Activated B cell treated with CpG ODN at 0.5 μM for 24 hours (primary cell): Measurements from ENCODE around the gene FAM20B. TPM values are rescaled to one million over a fixed set of nuclear protein-coding genes. Genes with fewer than 3 reads are reported as not detected.

Experiments used
- ATAC-seq: fragments of 200-7000 bp; cut with Tn5 transposase; one replicate; pipeline ENCODE4 v1.10.0; 2021; ENCODE audit warnings: low read depth, mild to moderate bottlenecking, moderate library complexity
- CTCF ChIA-PET: fragments of 350-600 bp; sonication (Branson Sonifier 250); formaldehyde crosslinking; loops from one replicate; lab custom pipeline; 2021; ENCODE audit warnings: antibody characterized with exemption; lab: Charles Lee
- POLR2A ChIA-PET: fragments of 350-600 bp; sonication (Branson Sonifier 250); formaldehyde crosslinking; loops from one replicate; lab custom pipeline; 2021; ENCODE audit warnings: antibody characterized with exemption; lab: Charles Lee
- DNase-seq: peaks from one replicate; pipeline ENCODE4 v3.0.0; 2022
- H3K27ac Mint-ChIP-seq: one replicate; pipeline ENCODE4 v1.8.0; 2020; ENCODE audit warnings: mixed read lengths
- H3K27me3 Mint-ChIP-seq: one replicate; pipeline ENCODE4 v1.8.0; 2021; ENCODE audit warnings: mixed read lengths
- H3K36me3 Mint-ChIP-seq: one replicate; pipeline ENCODE4 v1.8.0; 2021; ENCODE audit warnings: low read depth, mixed read lengths
- H3K4me1 Mint-ChIP-seq: one replicate; pipeline ENCODE4 v1.8.0; 2021; ENCODE audit warnings: mixed read lengths
- H3K4me3 Mint-ChIP-seq: one replicate; pipeline ENCODE4 v1.8.0; 2020; ENCODE audit warnings: mild to moderate bottlenecking, mixed read lengths
- H3K9me3 Mint-ChIP-seq: one replicate; pipeline ENCODE4 v1.8.0; 2020; ENCODE audit warnings: mixed read lengths
- intact Hi-C: fragments of 100-400 bp; cut with micrococcal nuclease; formaldehyde crosslinking; loops from one replicate; pipeline ENCODE4 v1.15.1; 2024
- total RNA-seq: library from RNA; stranded (reverse); gene quantifications from 2 replicates; pipeline ENCODE4 v1.2.3, GENCODE V29; 2022
- TF ChIP-seq, protein P1 (sequence below): fragments of 200-600 bp; IDR thresholded peaks from one replicate; pipeline ENCODE4 v1.8.0; 2022; ENCODE audit warnings: antibody characterized with exemption, mild to moderate bottlenecking

The FAM20B gene
- total RNA-seq, 1 donor from 2014 or later: 27.5 TPM

DNA sequence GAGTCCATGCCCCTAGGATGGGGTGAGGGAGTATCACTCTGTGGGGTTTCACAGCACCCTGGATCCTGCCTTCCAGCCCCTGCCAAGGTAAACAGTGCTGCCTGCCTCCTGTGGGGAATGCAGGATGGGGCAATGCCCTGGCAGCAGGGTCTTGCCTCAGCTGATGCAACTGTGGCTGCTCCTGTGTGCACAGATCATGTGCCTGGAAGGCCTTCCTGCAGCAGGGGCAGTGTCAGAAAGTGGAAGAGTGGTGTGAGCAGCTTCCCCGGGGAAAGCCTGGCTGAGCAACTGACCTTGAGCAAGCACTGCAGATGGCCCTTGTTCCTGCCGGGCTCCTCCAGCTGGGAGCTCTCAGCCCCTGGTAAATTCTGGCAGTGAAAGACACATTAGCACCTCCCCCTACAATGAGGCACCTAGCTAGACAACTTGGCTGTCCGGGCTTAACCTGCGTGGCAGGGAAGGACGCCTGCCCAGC is 66.0 kb downstream of the FAM20B start:
- intact Hi-C loops: no loop called here
- peaks cover 86% of the 10 kb centered on the region for H3K36me3 Mint-ChIP-seq
- DNase-seq: no peak
- no peak for ATAC-seq
- ChIA-PET POLR2A (interaction anchor here (0.6 kb wide), 1 partner anchor 510 kb away, joined by 7 read pairs; no protein-coding TSS in a partner anchor), CTCF (no interaction called here)
- TF ChIP-seq, protein P1, sequence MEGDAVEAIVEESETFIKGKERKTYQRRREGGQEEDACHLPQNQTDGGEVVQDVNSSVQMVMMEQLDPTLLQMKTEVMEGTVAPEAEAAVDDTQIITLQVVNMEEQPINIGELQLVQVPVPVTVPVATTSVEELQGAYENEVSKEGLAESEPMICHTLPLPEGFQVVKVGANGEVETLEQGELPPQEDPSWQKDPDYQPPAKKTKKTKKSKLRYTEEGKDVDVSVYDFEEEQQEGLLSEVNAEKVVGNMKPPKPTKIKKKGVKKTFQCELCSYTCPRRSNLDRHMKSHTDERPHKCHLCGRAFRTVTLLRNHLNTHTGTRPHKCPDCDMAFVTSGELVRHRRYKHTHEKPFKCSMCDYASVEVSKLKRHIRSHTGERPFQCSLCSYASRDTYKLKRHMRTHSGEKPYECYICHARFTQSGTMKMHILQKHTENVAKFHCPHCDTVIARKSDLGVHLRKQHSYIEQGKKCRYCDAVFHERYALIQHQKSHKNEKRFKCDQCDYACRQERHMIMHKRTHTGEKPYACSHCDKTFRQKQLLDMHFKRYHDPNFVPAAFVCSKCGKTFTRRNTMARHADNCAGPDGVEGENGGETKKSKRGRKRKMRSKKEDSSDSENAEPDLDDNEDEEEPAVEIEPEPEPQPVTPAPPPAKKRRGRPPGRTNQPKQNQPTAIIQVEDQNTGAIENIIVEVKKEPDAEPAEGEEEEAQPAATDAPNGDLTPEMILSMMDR: no peak
- H3K4me3 Mint-ChIP-seq: no peak overlapping the region
- H3K4me1 Mint-ChIP-seq: peaks cover 33% of the 10 kb centered on the region
- H3K9me3 Mint-ChIP-seq: no peaks in the 10 kb centered on the region
- no peaks in the 10 kb centered on the region for H3K27me3 Mint-ChIP-seq
- no peak overlapping the region for H3K27ac Mint-ChIP-seq

- POLR2A ChIA-PET: interaction anchor here (1.5 kb wide), 1 partner anchor 11 kb away, joined by 7 read pairs; the partner anchor contains the start of gene TOR3A
- H3K4me1 Mint-ChIP-seq: peaks cover 22% of the 10 kb centered on the region
- DNase-seq: no peak
- no peaks in the 10 kb centered on the region for H3K9me3 Mint-ChIP-seq
- ATAC-seq: no peak
- H3K4me3 Mint-ChIP-seq: no peak overlapping the region
- no peaks in the 10 kb centered on the region for H3K27me3 Mint-ChIP-seq
- intact Hi-C loops: no loop called here
- H3K36me3 Mint-ChIP-seq: peaks cover 90% of the 10 kb centered on the region
- CTCF ChIA-PET: interaction anchor here (1.2 kb wide), 1 partner anchor 275 kb away, joined by 3 read pairs; no protein-coding TSS in a partner anchor
- TF ChIP-seq, protein P1: no peak
- no peak overlapping the region for H3K27ac Mint-ChIP-seq
These were observed 67.3 kb downstream of the FAM20B start for GRCh38 chr1:179092896-179093461.

GRCh38 chr1:179094818-179095217 is 69.1 kb downstream of the FAM20B start:
- H3K4me1 Mint-ChIP-seq: peaks cover 4% of the 10 kb centered on the region
- ATAC-seq: no peak
- H3K36me3 Mint-ChIP-seq: peaks cover 81% of the 10 kb centered on the region
- no peak for DNase-seq
- no peaks in the 10 kb centered on the region for H3K27me3 Mint-ChIP-seq
- H3K4me3 Mint-ChIP-seq: no peak overlapping the region
- TF ChIP-seq, protein P1: no peak
- ChIA-PET POLR2A (no interaction called here), CTCF (no interaction called here)
- intact Hi-C loops: no loop called here
- no peak overlapping the region for H3K27ac Mint-ChIP-seq
- no peaks in the 10 kb centered on the region for H3K9me3 Mint-ChIP-seq

GRCh38 chr1:179095377-179095776 is 69.7 kb downstream of the FAM20B start:
- TF ChIP-seq, protein P1: no peak
- no peak overlapping the region for H3K27ac Mint-ChIP-seq
- H3K4me1 Mint-ChIP-seq: peaks cover 3% of the 10 kb centered on the region
- H3K27me3 Mint-ChIP-seq: no peaks in the 10 kb centered on the region
- intact Hi-C loops: no loop called here
- CTCF ChIA-PET: no interaction called here
- H3K4me3 Mint-ChIP-seq: no peak overlapping the region
- H3K9me3 Mint-ChIP-seq: no peaks in the 10 kb centered on the region
- POLR2A ChIA-PET: no interaction called here
- H3K36me3 Mint-ChIP-seq: peaks cover 77% of the 10 kb centered on the region
- no peak for DNase-seq
- ATAC-seq: no peak

DNA sequence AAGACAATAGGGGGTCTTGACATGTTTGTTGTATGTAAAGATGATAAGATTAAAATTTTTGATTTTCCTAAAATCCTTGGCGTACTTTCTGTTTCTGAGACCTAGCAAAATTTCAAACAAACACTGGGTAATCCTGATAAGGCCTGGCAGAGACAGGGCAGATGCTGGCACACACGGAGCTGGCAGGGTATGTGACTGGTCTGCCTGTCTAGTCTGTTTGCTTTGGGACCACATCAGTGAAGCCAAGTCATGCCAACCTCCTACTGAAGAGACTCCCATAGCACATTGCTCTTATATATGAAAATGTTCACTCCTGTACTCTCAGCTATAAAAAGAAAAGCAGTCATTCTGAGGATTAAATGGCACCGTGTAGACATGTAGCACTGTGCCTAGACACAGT is 70.2 kb downstream of the FAM20B start:
- no peak for ATAC-seq

More for the DNA sequence above, 70.2 kb downstream of the FAM20B start:
- ChIA-PET CTCF (no interaction called here), POLR2A (no interaction called here)
- Mint-ChIP-seq H3K4me3 (no peak overlapping the region), H3K4me1 (no peaks in the 10 kb centered on the region), H3K27ac (peak overlapping the region; percentile 46), H3K36me3 (peaks cover 72% of the 10 kb centered on the region), H3K27me3 (no peaks in the 10 kb centered on the region), H3K9me3 (no peaks in the 10 kb centered on the region)
- intact Hi-C loops: no loop called here
- no peak for DNase-seq
- TF ChIP-seq, protein P1: no peak
